Progenitor cell of endocrine pancreas (in vitro differentiated cells): ENCODE measurements around the gene TMEM135. TPM values are rescaled to one million over a fixed set of nuclear protein-coding genes. Genes with fewer than 3 reads are reported as not detected.

Experiments
- DNase-seq: peaks from one replicate; pipeline ENCODE4 v3.0.0; 2021; ENCODE audit warnings: low spot score; ENCODE audit not compliant: unreplicated experiment
- H3K27ac Mint-ChIP-seq: 2 replicates; pipeline ENCODE4 v1.8.0; 2021; ENCODE audit warnings: mild to moderate bottlenecking, moderate library complexity, mixed read lengths
- H3K27me3 Mint-ChIP-seq: 2 replicates; pipeline ENCODE4 v1.8.0; 2021; ENCODE audit warnings: mixed read lengths
- H3K36me3 Mint-ChIP-seq: 2 replicates; pipeline ENCODE4 v1.8.0; 2022; ENCODE audit warnings: mixed read lengths; ENCODE audit not compliant: insufficient read depth
- H3K4me1 Mint-ChIP-seq: 2 replicates; pipeline ENCODE4 v1.8.0; 2021; ENCODE audit warnings: low read depth, mixed read lengths
- H3K4me3 Mint-ChIP-seq: 2 replicates; pipeline ENCODE4 v1.8.0; 2021; ENCODE audit warnings: low read depth, mild to moderate bottlenecking, moderate library complexity, mixed read lengths
- H3K9me3 Mint-ChIP-seq: 2 replicates; pipeline ENCODE4 v1.8.0; 2021; ENCODE audit warnings: low read depth, mixed read lengths
- CTCF ChIP-seq: fragments of 200-600 bp; sonication (generic); IDR thresholded peaks from one replicate; pipeline ENCODE4 v1.5.0; 2021; ENCODE audit warnings: antibody characterized with exemption, mild to moderate bottlenecking; ENCODE audit not compliant: unreplicated experiment
- total RNA-seq: library from RNA; stranded (reverse); gene quantifications from 2 replicates; pipeline ENCODE4 v1.2.1, GENCODE V29; 2021

Gene TMEM135
- total RNA-seq, 1 donor from 2014 or later, result 33.0 TPM

- H3K4me3 Mint-ChIP-seq, result no peak overlapping the region
- no peak for TF ChIP-seq CTCF
- H3K27me3 Mint-ChIP-seq, result no peaks in the 10 kb centered on the region
- H3K36me3 Mint-ChIP-seq, result peaks cover 4% of the 10 kb centered on the region
- H3K9me3 Mint-ChIP-seq, result no peaks in the 10 kb centered on the region
- H3K4me1 Mint-ChIP-seq, result peaks cover 3% of the 10 kb centered on the region
- no peak overlapping the region for H3K27ac Mint-ChIP-seq
- no peak for DNase-seq
Observed at GRCh38 chr11:87326594-87326993, 288.9 kb downstream of the TMEM135 start.

- peaks cover 7% of the 10 kb centered on the region for H3K4me1 Mint-ChIP-seq
- no peak overlapping the region for H3K4me3 Mint-ChIP-seq
- no peak overlapping the region for H3K27ac Mint-ChIP-seq
- H3K27me3 Mint-ChIP-seq, result no peaks in the 10 kb centered on the region
- DNase-seq, result no peak
- H3K36me3 Mint-ChIP-seq, result peaks cover 8% of the 10 kb centered on the region
- H3K9me3 Mint-ChIP-seq, result peaks cover 6% of the 10 kb centered on the region
- no peak for TF ChIP-seq CTCF
Observed at GRCh38 chr11:87329172-87329571, 291.4 kb downstream of the TMEM135 start.

- H3K27ac Mint-ChIP-seq, result no peak overlapping the region
- H3K4me1 Mint-ChIP-seq, result peaks cover 7% of the 10 kb centered on the region
- H3K9me3 Mint-ChIP-seq, result peaks cover 10% of the 10 kb centered on the region
- TF ChIP-seq CTCF, result no peak
- DNase-seq, result no peak
- H3K4me3 Mint-ChIP-seq, result no peak overlapping the region
- H3K27me3 Mint-ChIP-seq, result no peaks in the 10 kb centered on the region
- H3K36me3 Mint-ChIP-seq, result peaks cover 8% of the 10 kb centered on the region
Observed at GRCh38 chr11:87330187-87330601, 292.5 kb downstream of the TMEM135 start.

- peaks cover 18% of the 10 kb centered on the region for H3K9me3 Mint-ChIP-seq
- H3K4me1 Mint-ChIP-seq, result peaks cover 7% of the 10 kb centered on the region
- H3K36me3 Mint-ChIP-seq, result peaks cover 6% of the 10 kb centered on the region
- peak overlapping the region; percentile 21 for H3K27ac Mint-ChIP-seq
- H3K27me3 Mint-ChIP-seq, result no peaks in the 10 kb centered on the region
- DNase-seq, result no peak
- H3K4me3 Mint-ChIP-seq, result no peak overlapping the region
- TF ChIP-seq CTCF, result no peak
Observed at GRCh38 chr11:87331273-87331672, 293.5 kb downstream of the TMEM135 start.

GRCh38 chr11:87338046-87338639 lies 300.4 kb downstream of the TMEM135 start:
- no peak for DNase-seq
- no peak overlapping the region for H3K4me3 Mint-ChIP-seq
- H3K4me1 Mint-ChIP-seq, result peaks cover 3% of the 10 kb centered on the region
- H3K9me3 Mint-ChIP-seq, result peaks cover 40% of the 10 kb centered on the region
- H3K36me3 Mint-ChIP-seq, result peaks cover 4% of the 10 kb centered on the region
- no peaks in the 10 kb centered on the region for H3K27me3 Mint-ChIP-seq
- TF ChIP-seq CTCF, result no peak
- H3K27ac Mint-ChIP-seq, result no peak overlapping the region
